Right atrium auricular region (tissue), 2 donors: ENCODE data around the gene ROR2. TPM values are rescaled to one million over a fixed set of nuclear protein-coding genes. Genes with fewer than 3 reads are reported as not detected.
"Not testable (repeated sequence)": the region's sequence is repeated elsewhere in the genome, so short reads cannot be mapped to it uniquely, and the experiment has no call there.

Source experiments
- DNase-seq: peaks from one replicate; pipeline ENCODE4 v3.0.0-alpha.2; 2019; ENCODE audit warnings: low spot score
- H3K27ac ChIP-seq, 2 donors: fragments of 200-600 bp; sonication (generic); 1 replicate in 1 of 2; 2 replicates in 1 of 2; pipeline ENCODE4 v1.5.1; 2016 to 2019
- H3K27me3 ChIP-seq, 2 donors: fragments of 200-600 bp; sonication (generic); one replicate each; pipeline versions ENCODE4 v1.5.1 to v1.6.0; 2017 to 2019
- H3K36me3 ChIP-seq: fragments of 200-600 bp; sonication (generic); one replicate; pipeline ENCODE4 v1.5.1; 2016
- H3K4me1 ChIP-seq, 2 donors: fragments of 200-600 bp; sonication (generic); one replicate each; pipeline versions ENCODE4 v1.5.1 to v1.6.0; 2017 to 2019
- H3K4me3 ChIP-seq, 2 donors: fragments of 200-600 bp; sonication (generic); 1 replicate in 1 of 2; 2 replicates in 1 of 2; pipeline ENCODE4 v1.5.1; 2017 to 2019; ENCODE audit warnings: mild to moderate bottlenecking in 1 of 2, moderate library complexity in 1 of 2
- H3K9me3 ChIP-seq, 2 donors: fragments of 200-600 bp; sonication (generic); one replicate each; pipeline ENCODE4 v1.5.1; 2019
- CTCF ChIP-seq, 2 donors: fragments of 200-600 bp; sonication (generic); IDR thresholded peaks; one replicate each; pipeline ENCODE4 v1.5.1; 2019; ENCODE audit warnings: antibody characterized with exemption in 2 of 2
- total RNA-seq, 2 donors: library from RNA; depleted of rRNA; stranded (reverse); fragments of >200 nt; gene quantifications; one replicate each; pipeline ENCODE4 v1.1.0, GENCODE V29; 2016

ROR2 gene
- total RNA-seq, 2 donors from 2014 or later = 21.8 to 28.5 TPM

DNA sequence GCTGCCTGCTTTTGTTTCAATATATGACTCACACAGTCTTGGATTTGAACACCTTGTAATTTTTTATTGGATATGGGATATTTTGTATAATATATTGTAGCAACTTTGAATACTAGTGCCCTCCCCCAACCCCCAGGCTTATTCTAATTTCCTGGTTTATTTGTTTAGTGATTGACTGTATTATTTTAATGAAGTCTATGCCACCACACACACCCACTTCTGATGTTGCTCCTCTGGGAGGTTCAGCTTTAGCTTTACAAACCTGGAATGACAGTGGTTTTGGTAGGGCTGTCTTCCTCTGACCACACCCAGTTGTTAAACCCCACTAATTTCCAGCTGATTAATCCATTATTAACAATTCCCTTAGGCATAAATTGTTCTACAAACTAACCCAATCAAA is 320.3 kb downstream of the ROR2 start:
- Histone ChIP-seq H3K4me3 (no peak overlapping the region), H3K36me3 (no peaks in the 10 kb centered on the region), H3K27ac (no peak overlapping the region), H3K27me3 (no peaks in the 10 kb centered on the region), H3K9me3 (peaks cover 0 to 6% of the 10 kb centered on the region in 2 donors), H3K4me1 (no peaks in the 10 kb centered on the region)
- no peak for DNase-seq
- TF ChIP-seq CTCF (IDR thresholded peaks at IDR 0.05) = no peak

GRCh38 chr9:91628892-91629291 is 321.1 kb downstream of the ROR2 start:
- no peaks in the 10 kb centered on the region for H3K27me3 ChIP-seq

DNA sequence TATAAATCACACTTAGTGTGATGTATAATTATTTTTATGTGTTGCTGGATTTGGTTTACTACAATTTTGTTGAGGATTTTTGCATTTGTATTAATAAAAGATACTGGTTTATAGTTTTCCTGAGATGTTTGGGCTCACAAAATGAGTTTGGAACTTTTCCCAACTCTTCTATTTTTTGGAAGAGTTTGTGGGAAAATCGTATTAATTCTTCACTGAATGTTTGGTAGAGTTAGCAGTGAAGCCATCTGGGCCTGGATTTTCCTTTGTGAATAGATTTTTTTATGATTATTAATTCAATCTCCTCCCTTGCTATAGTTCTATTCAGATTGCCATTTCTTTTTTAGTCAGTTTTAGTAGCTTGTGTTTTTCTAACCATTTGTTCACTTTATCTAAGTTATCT is 324.7 kb downstream of the ROR2 start:
- no peak for TF ChIP-seq CTCF (IDR thresholded peaks at IDR 0.05)
- DNase-seq = no peak
- Histone ChIP-seq H3K27me3 (no peaks in the 10 kb centered on the region), H3K36me3 (no peaks in the 10 kb centered on the region), H3K9me3 (peaks cover 0 to 6% of the 10 kb centered on the region in 2 donors), H3K4me3 (no peak overlapping the region), H3K27ac (no peak overlapping the region), H3K4me1 (no peaks in the 10 kb centered on the region)

More at GRCh38 chr9:91628892-91629291, 321.1 kb downstream of the ROR2 start:
- Histone ChIP-seq H3K9me3 (peaks cover 0 to 6% of the 10 kb centered on the region in 2 donors), H3K36me3 (no peaks in the 10 kb centered on the region), H3K27ac (no peak overlapping the region), H3K4me3 (no peak overlapping the region), H3K4me1 (no peaks in the 10 kb centered on the region)
- no peak for TF ChIP-seq CTCF (IDR thresholded peaks at IDR 0.05)
- DNase-seq = no peak

GRCh38 chr9:91623004-91623403 is 327.0 kb downstream of the ROR2 start:
- no peak for DNase-seq
- Histone ChIP-seq H3K27me3 (peaks cover 0 to 4% of the 10 kb centered on the region in 2 donors), H3K4me1 (no peaks in the 10 kb centered on the region), H3K4me3 (no peak overlapping the region), H3K27ac (no peak overlapping the region), H3K36me3 (no peaks in the 10 kb centered on the region), H3K9me3 (no peaks in the 10 kb centered on the region)
- no peak for TF ChIP-seq CTCF (IDR thresholded peaks at IDR 0.05)

DNA sequence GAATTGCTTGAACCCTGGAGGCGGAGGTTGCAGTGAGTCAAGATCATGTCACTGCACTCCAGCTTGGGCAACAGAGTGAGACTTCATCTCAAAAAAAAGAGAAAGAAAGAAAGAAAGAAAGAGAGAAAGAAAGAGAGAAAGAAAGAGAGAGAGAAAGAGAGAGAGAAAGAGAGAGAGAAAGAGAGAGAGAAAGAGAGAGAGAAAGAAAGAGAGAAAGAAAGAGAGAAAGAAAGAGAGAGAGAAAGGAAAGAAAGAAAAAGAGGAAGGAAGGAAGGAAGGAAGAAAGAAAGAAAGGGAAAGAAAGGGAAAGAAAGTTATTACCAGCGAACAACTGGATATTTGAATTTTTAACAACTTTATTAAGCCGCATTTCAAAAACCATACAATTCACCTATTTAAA is 327.9 kb downstream of the ROR2 start:
- not testable (repeated sequence) for H3K27me3 ChIP-seq, H3K27ac ChIP-seq, H3K9me3 ChIP-seq, H3K4me3 ChIP-seq, H3K36me3 ChIP-seq, H3K4me1 ChIP-seq, DNase-seq

DNA sequence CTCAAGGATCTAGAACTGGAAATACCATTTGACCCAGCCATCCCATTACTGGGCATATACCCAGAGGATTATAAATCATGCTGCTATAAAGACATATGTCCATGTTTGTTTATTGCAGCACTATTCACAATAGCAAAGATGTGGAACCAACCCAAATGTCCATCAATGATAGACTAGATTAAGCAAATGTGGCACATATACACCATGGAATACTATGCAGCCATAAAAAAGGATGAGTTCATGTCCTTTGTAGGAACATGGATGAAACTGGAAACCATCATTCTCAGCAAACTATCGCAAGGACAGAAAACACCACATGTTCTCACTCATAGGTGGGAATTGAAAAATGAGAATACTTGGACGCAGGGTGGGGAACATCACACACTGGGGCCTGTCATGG is 336.0 kb downstream of the ROR2 start:
- not testable (repeated sequence) for H3K27ac ChIP-seq, H3K9me3 ChIP-seq, H3K36me3 ChIP-seq, H3K27me3 ChIP-seq, H3K4me1 ChIP-seq, DNase-seq, H3K4me3 ChIP-seq

- no peak overlapping the region for H3K4me3 ChIP-seq
- no peaks in the 10 kb centered on the region for H3K9me3 ChIP-seq
- DNase-seq = no peak
- H3K36me3 ChIP-seq = no peaks in the 10 kb centered on the region
- no peak overlapping the region for H3K27ac ChIP-seq
- H3K4me1 ChIP-seq = peaks cover 0 to 4% of the 10 kb centered on the region in 2 donors
- H3K27me3 ChIP-seq = no peaks in the 10 kb centered on the region
- no peak for TF ChIP-seq CTCF (IDR thresholded peaks at IDR 0.05)
Measured at GRCh38 chr9:91611582-91611981, 338.4 kb downstream of the ROR2 start.
